Hematopoietic multipotent progenitor cell treated with erythropoietin and hydrocortisone succinate and interleukin-3 and kit ligand, for 8 days (in vitro differentiated cells): Measurements from ENCODE around the gene HDAC4.

Source experiments
- DNase-seq: peaks from one replicate; pipeline ENCODE4 v3.0.0-alpha.2; 2015

Gene HDAC4

DNA sequence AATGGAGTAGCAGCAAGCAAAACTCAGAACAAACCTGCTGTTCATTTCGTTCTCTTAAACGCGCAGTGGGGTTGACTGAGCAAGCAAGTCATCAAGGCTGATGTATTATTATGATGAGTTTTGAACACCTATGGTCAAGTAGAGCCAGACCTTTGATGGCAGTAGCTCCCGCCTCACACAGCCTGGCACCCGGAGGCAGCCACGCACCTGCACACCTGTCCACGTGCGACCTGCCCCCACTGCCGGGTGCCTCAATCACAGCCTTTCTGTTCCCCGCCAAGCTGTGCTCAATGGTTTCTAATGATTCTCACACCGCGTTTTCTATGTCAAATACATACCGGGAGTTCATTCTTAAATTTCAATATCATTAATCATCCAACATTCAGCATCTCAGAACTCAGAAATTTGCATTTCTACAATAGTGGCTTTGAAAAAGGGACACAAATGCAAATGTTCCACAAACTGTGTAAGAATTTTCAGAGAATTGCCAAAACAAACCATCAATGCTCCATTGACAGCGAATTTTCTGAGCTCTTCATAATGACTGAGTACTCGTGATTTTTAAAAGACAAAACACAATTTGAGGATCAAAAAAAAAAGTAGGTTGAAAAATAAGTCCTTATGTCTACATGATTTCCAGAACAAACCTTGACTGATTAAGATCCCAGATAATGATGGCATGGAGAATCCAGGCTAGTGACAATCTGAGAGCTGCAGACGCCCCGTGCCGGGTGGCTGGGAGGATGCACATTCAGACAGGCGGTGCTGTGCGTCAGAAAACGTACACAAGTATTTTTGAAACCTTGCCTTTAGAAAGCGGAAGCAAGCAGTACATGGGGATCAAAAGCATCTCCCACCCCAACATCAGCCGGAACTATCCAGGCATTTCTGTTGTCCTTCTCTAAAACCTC is 56.6 kb downstream of the HDAC4 start:
- no peak for DNase-seq

- no peak for DNase-seq
Measured at GRCh38 chr2:239343460-239343859, 57.4 kb downstream of the HDAC4 start.

GRCh38 chr2:239341840-239342239 is 59.0 kb downstream of the HDAC4 start:
- no peak for DNase-seq

- no peak for DNase-seq
Measured at GRCh38 chr2:239341146-239341732, 59.6 kb downstream of the HDAC4 start.

GRCh38 chr2:239339726-239340601 is 60.9 kb downstream of the HDAC4 start:
- no peak for DNase-seq

DNA sequence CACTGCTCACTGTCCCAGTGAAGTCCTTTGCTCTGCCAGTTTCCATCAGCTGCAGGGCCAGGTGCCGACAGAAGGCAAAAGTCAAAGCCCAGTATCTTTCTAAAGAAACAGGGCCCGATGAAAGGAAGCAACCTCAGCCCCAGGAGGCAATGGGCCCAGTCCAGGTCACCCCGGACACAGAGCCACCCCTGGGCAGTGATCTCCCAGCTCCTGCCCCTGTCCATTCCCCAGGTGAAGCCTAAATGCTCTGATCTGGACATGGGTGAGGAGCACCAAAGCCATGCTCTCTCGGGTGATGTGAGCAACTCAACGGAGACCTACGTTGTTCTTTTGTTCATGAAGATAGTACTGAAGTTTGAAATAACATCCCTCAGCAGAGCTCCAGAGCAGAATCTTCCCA is 61.6 kb downstream of the HDAC4 start:
- DNase-seq, result no peak

- DNase-seq, result no peak
Measured at GRCh38 chr2:239337877-239338484, 62.8 kb downstream of the HDAC4 start.

DNA sequence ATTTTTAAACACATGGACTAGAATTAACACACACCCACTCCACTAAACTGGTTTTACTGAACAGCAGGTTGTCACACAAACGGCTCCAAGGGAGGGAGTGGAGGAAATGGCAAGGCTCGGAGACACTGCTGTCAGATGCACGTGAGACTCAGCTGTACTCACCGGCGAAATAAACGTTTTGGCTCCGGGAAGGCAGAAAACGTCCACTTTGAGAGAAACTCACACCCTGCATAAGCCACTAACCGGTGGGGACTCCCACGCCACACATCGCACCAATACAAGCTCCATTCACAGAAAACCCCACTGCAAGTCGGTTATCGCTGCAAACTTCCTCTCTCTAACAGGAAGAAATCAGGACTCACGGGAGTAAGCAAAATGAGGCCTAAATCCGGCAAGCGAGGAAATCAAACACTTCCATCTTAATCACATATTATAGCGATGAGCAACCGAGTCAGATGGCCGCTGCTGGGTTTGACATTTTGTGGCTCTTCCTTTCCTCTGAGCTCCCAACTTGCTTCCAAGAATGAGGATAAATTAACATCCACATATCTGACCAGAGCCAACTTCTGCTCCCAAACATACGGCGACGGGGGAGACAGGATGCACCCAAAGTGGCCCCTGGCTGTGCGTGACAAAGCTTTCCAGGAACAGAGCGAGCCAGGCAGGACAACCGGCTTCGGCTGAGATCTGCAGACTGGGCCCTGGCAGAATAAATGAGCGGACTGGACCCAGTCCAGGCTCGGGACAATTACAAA is 63.5 kb downstream of the HDAC4 start:
- DNase-seq, result no peak

GRCh38 chr2:239331560-239331959 is 69.3 kb downstream of the HDAC4 start:
- no peak for DNase-seq

DNA sequence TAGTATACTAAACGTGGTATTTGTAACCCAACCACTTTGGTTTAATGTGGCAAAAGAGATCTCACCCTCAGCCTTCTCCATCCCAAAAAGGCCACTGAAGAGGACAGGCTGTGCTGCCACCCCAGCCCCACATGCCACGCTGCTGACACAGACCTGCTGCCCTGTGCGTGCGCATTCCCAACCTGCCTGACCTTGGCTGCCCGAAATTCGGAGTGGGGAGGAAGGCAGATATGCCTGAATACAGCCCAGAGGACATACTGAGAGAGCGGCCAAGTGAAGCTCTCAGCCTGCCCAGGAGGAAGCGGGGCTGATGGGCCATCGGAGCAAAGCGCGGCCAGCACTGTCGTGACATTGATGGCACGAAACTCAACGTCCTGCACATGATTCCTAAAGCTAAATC is 70.0 kb downstream of the HDAC4 start:
- DNase-seq, result no peak

- no peak for DNase-seq
Measured at GRCh38 chr2:239329972-239330572, 70.7 kb downstream of the HDAC4 start.

- no peak for DNase-seq
Measured at GRCh38 chr2:239329284-239329971, 71.4 kb downstream of the HDAC4 start.

GRCh38 chr2:239328351-239329191 is 72.2 kb downstream of the HDAC4 start:
- DNase-seq, result no peak

DNA sequence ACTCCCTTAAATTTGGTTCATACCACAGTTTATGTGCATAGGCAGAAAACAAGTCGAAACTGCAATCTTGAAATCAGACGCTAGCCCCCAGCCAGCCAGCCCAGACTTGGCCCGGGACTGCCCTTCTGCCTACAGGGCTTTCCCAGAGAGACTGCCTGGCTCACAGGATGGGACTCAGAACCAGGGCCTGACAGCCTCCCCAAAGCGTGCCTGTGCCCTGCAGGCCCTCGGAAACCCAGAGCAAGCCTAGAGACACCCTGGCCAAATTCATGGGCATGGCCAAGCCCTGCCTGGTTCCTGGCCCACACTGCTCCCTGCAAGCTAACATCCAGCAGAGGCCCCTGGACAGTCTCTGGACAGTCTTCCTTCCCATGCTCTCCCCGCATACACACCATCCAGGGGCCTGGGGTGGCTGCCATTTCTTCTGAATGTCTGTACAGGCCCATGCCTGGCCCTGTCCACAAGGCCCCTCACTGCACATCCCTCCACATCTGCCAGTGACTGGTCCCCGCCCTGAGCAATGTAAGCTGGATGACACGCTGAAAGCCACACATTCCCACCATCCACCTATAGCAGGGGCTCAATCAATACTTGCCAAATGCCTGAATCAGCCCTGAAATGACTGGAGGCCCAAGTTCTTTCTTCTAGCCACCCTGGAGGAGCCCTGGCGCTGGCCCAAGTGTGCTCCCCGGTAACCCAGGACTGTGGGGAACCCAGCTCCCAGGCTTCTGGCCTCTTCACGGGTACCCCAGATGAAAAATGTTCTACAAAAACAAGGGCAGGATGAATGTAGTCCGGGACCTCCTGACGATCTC is 73.1 kb downstream of the HDAC4 start:
- no peak for DNase-seq

- no peak for DNase-seq
Measured at GRCh38 chr2:239326831-239327535, 73.8 kb downstream of the HDAC4 start.

DNA sequence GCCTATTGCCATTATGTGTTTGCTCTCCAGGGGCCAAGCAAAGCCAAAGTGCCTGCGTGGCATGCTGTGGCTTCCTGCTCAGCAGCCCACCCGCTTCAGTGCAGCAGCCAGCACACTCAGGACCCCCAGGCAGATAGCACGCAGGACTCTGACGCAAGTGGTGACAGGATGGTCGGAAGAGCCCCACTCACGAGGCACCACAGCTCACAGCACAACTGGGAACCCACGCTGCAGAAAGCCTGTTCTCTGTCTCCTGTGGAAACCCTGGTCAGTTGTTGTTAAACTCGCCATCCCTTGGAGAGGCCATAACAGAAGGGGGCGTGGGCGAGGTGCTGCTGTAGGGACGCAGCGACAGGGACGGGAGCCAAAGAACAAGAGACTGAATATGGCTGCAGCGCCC is 76.4 kb downstream of the HDAC4 start:
- no peak for DNase-seq

- no peak for DNase-seq
Measured at GRCh38 chr2:239323447-239323846, 77.4 kb downstream of the HDAC4 start.

DNA sequence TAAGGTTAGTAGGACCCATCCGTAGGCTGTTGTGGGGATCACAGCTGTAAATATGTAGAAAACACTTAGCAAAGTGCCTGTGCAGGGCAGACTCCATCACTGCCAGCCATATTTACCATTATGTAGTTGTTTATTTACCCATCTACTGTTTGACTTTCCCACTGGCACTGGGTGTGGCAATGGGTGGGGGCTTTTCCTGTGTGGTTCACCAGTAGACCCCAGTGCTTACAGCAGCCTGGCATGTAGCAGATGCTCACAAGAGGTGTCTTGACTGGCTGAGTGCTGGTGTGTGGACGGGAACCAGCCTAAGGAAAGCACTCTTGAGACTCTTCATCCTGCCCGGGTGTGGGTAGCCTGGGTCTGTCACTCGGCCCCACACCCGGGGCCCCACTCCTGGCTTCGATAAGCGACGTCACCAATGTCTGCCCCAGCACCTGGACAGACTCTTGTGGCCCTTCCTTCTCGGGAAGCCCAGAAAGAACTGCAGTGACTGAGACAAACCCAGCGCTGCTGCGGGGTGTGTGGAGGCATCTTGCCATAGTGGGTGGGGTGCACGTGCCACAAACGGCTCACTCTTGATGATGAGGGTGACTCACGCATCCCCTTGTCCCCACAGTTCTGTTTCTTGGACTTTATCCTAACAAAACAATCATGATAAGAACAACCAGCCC is 78.3 kb downstream of the HDAC4 start:
- DNase-seq, result peak; percentile 92
